GM12878 (cell line): ENCODE measurements around the gene DHRS9. TPM values are rescaled to one million over a fixed set of nuclear protein-coding genes. Genes with fewer than 3 reads are reported as not detected.

Experiments used
- ATAC-seq: fragments of 200-7000 bp; cut with Tn5 transposase; 3 replicates; pipeline ENCODE4 v1.9.1; 2020; ENCODE audit warnings: mild to moderate bottlenecking, moderate library complexity
- BruUV-seq: library from RNA; stranded (reverse); fragments of 400-500 nt; replicated peaks from 2 replicates; lab custom pipeline; 2021; lab: Mats Ljungman, UMichigan
- CTCF ChIA-PET: fragments of 300-600 bp; sonication (Branson Sonifier 250); formaldehyde crosslinking; extraction: SDS; loops from one replicate; lab custom pipeline; 2021; ENCODE audit warnings: inconsistent platforms; lab: Yijun Ruan, JAX
- POLR2A ChIA-PET: fragments of 350-600 bp; formaldehyde crosslinking; extraction: SDS; loops from one replicate; lab custom pipeline; 2021; ENCODE audit warnings: inconsistent platforms; lab: Charles Lee
- RAD21 ChIA-PET: fragments of 300-600 bp; sonication (Branson Sonifier 250); formaldehyde crosslinking; loops from one replicate; lab custom pipeline; 2023; ENCODE audit warnings: antibody characterized with exemption; ENCODE audit not compliant: unreplicated experiment; lab: Charles Lee
- SMC1A ChIA-PET: fragments of 300-600 bp; sonication (Branson Sonifier 250); formaldehyde crosslinking; loops from one replicate; lab custom pipeline; 2023; ENCODE audit not compliant: unreplicated experiment, uncharacterized antibody; lab: Charles Lee
- DNase-seq: peaks from one replicate; pipeline ENCODE4 v3.0.0-alpha.2; 2011; ENCODE audit warnings: low read depth, low spot score
- FAIRE-seq: peaks from 3 replicates; lab custom pipeline; 2011; peaks lifted over from hg19 to GRCh38; lab: Jason Lieb, UNC
- H2AFZ ChIP-seq: 2 replicates; pipeline ENCODE4 v1.6.0; 2011; ENCODE audit warnings: low read depth, low read length, control low read depth; ENCODE audit not compliant: control insufficient read depth
- H3K27ac ChIP-seq: 2 replicates; pipeline ENCODE4 v1.5.1; 2011; ENCODE audit warnings: control low read depth; ENCODE audit not compliant: control insufficient read depth, insufficient read depth
- H3K27me3 ChIP-seq, 2 experiments: replicated peaks in 1 of 2; 2 replicates each; pipeline versions ENCODE4 v1.6.0 to v1.6.1; 2011; ENCODE audit warnings: low read length in 1 of 2; ENCODE audit not compliant: control insufficient read depth in 2 of 2, insufficient read depth in 2 of 2
- H3K36me3 ChIP-seq, 2 experiments: 2 replicates each; pipeline ENCODE4 v1.5.1; 2011; ENCODE audit warnings: low read length in 1 of 2; ENCODE audit not compliant: control insufficient read depth in 2 of 2, insufficient read depth in 2 of 2
- H3K4me1 ChIP-seq: 2 replicates; pipeline ENCODE4 v1.6.1; 2011; ENCODE audit warnings: mild to moderate bottlenecking, low read length, moderate library complexity, mixed read lengths; ENCODE audit not compliant: control insufficient read depth, insufficient read depth
- H3K4me2 ChIP-seq: 2 replicates; pipeline ENCODE4 v1.6.0; 2011; ENCODE audit warnings: control low read depth; ENCODE audit not compliant: control insufficient read depth, insufficient read depth
- H3K4me3 ChIP-seq: fragments of 200-600 bp; sonication (generic); 2 replicates; pipeline ENCODE4 v1.5.1; 2016
- H3K79me2 ChIP-seq: 2 replicates; pipeline ENCODE4 v1.6.0; 2011; ENCODE audit warnings: low read length; ENCODE audit not compliant: control insufficient read depth, insufficient read depth
- H3K9ac ChIP-seq: 2 replicates; pipeline ENCODE4 v1.8.0; 2011; ENCODE audit warnings: low read length, control low read depth, mixed read lengths; ENCODE audit not compliant: control insufficient read depth, insufficient read depth
- H3K9me3 ChIP-seq: replicated peaks from 3 replicates; pipeline ENCODE4 v1.5.1; 2011; ENCODE audit warnings: mild to moderate bottlenecking, low read length; ENCODE audit not compliant: control insufficient read depth, insufficient read depth
- H4K20me1 ChIP-seq: 2 replicates; pipeline ENCODE4 v1.6.0; 2011; ENCODE audit not compliant: control insufficient read depth, insufficient read depth
- ASH2L ChIP-seq: fragments of 300-600, 200-600 bp; sonication (generic); IDR thresholded peaks from 2 replicates; pipeline ENCODE4 v1.6.1; 2017; ENCODE audit warnings: low read depth, mild to moderate bottlenecking, borderline replicate concordance
- CBX3 ChIP-seq: fragments of 200-600 bp; sonication (generic); IDR thresholded peaks from 2 replicates; pipeline ENCODE4 v1.6.1; 2016; ENCODE audit warnings: low read depth, borderline replicate concordance
- CREM ChIP-seq: IDR thresholded peaks from 2 replicates; pipeline ENCODE4 v1.6.1; 2014; ENCODE audit warnings: antibody characterized with exemption, low read depth
- GATAD2B ChIP-seq: fragments of 450-650 bp; conservative IDR thresholded peaks from 2 replicates; pipeline ENCODE4 v1.6.1; 2017; ENCODE audit warnings: low read depth, mild to moderate bottlenecking, moderate library complexity
- HDGF ChIP-seq: fragments of 450-650 bp; IDR thresholded peaks from 2 replicates; pipeline ENCODE4 v1.6.1; 2016; ENCODE audit warnings: antibody characterized with exemption
- IRF3 ChIP-seq: fragments of 450-650 bp; IDR thresholded peaks from 2 replicates; pipeline ENCODE4 v1.6.1; 2014; ENCODE audit warnings: mild to moderate bottlenecking
- NFYA ChIP-seq: IDR thresholded peaks from 2 replicates; pipeline ENCODE4 v1.6.1; 2011; ENCODE audit warnings: low read depth, mild to moderate bottlenecking, low read length, improper control_type of control experiment, borderline replicate concordance
- SKIL ChIP-seq: fragments of 450-650 bp; IDR thresholded peaks from 2 replicates; pipeline ENCODE4 v1.6.1; 2017; ENCODE audit warnings: mild to moderate bottlenecking, low read depth, inconsistent platforms; ENCODE audit not compliant: poor library complexity, severe bottlenecking
- SMARCA5 ChIP-seq: fragments of 450-650 bp; IDR thresholded peaks from 2 replicates; pipeline ENCODE4 v1.6.1; 2017; ENCODE audit warnings: mild to moderate bottlenecking
- SP1 ChIP-seq: IDR thresholded peaks from one replicate; pipeline ENCODE4 v1.6.1; 2011; ENCODE audit warnings: low read depth, low read length
- YY1 ChIP-seq: IDR thresholded peaks from 2 replicates; pipeline ENCODE4 v1.6.1; 2011; ENCODE audit warnings: low read depth, mild to moderate bottlenecking, low read length
- WGBS: methylation state at CpG from one replicate; pipeline ENCODE4 v1.1.6; 2016; ENCODE audit warnings: low lambda C conversion rate; ENCODE audit not compliant: insufficient replicate concordance, insufficient coverage; ENCODE audit errors: missing lambda C conversion rate; 5-methylcytosine and 5-hydroxymethylcytosine counted together
- in situ Hi-C: fragments of 300-500 bp; cut with MboI; formaldehyde crosslinking; loops from 9 replicates; pipeline ENCODE4 v1.14.3; 2018; ENCODE audit warnings: mixed read lengths
- intact Hi-C: fragments of 100-400 bp; cut with micrococcal nuclease; formaldehyde crosslinking; loops from one replicate; pipeline ENCODE4 v1.14.2; 2022; ENCODE audit not compliant: unreplicated experiment
- polyA plus RNA-seq, 11 experiments: library from polyadenylated mRNA; depleted of rRNA in 4 of 11; unstranded in 6 of 11; stranded (reverse) in 5 of 11; fragments of >200 nt; fragmentation: Nextera tagmentation in 4 of 11; fragmentation: Illumina TruSeq in 1 of 11; extraction: Ambion mirVana in 4 of 11; extraction: Trizol in 1 of 11; gene quantifications; 1 replicate in 1 of 11; 2 replicates in 10 of 11; pipeline versions ENCODE4 v1.2.1 to v1.2.3, GENCODE V29; 2011 to 2016; ENCODE audit warnings: inconsistent platforms in 2 of 11, missing spikeins in 2 of 11, low read depth in 1 of 11
- total RNA-seq, 4 experiments: library from RNA; depleted of rRNA in 3 of 4; stranded (reverse); fragments of >200 nt in 3 of 4; fragmentation: Illumina TruSeq in 1 of 4; extraction: Trizol in 1 of 4; gene quantifications; 2 replicates each; pipeline versions ENCODE4 v1.2.1 to v1.2.3, GENCODE V29; 2013 to 2021
- TF ChIP-seq, protein P1 (sequence below): IDR thresholded peaks from 2 replicates; pipeline ENCODE4 v1.6.1; 2012; ENCODE audit warnings: low read length, inconsistent platforms

DHRS9 gene
- total and polyA plus RNA-seq, 10 of the 15 experiments (the other 5 are each of a cell fraction or from before 2014, with no cell fraction given) = 0.09 to 0.34 (median 0.13) TPM; not detected in 5

- in situ Hi-C loops (no loop called here), intact Hi-C loops (no loop called here)
- no TSS peak for BruUV-seq
- CTCF ChIA-PET = no interaction called here
- Histone ChIP-seq H3K4me3 (no peak overlapping the region), H3K27ac (no peak overlapping the region), H2AFZ (no peak overlapping the region), H3K27me3 (no peaks in the 10 kb centered on the region), H4K20me1 (no peaks in the 10 kb centered on the region), H3K9me3 (no peaks in the 10 kb centered on the region; the same call in 2 of the 3 replicates), H3K4me2 (no peak overlapping the region), H3K4me1 (no peaks in the 10 kb centered on the region), H3K9ac (no peak overlapping the region), H3K79me2 (no peaks in the 10 kb centered on the region), H3K36me3 (no peaks in the 10 kb centered on the region)
- POLR2A ChIA-PET = no interaction called here
- no peak for TF ChIP-seq SKIL
- FAIRE-seq (no peak), DNase-seq (no peak), ATAC-seq (no peak)
- 32% methylated on average over 2 of the region's 2 CpGs for WGBS
- RAD21 ChIA-PET = no interaction called here
- SMC1A ChIA-PET = interaction anchor here (0.9 kb wide), 1 partner anchor 17 kb away, joined by 3 read pairs; no protein-coding TSS in a partner anchor
Measured at GRCh38 chr2:169047256-169048250, 21.8 kb upstream of the DHRS9 start.

DNA sequence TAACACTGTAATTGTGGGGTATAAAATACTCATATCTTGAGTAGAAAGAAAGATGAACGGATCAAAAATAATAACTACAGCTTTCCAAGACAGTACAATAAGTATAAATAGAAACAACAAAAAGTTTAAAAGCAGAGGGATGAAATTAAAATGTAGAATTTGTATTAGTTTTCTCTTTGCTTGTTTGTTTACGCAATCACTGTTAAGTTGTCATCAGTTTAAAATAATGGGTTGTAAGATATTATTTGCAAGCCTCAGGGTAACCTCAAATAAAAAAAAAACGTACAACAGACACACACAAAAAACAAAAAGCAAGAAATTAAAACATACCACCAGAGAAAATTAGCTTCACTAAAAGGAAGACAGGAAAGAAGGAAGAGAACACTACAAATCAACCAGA is 20.2 kb upstream of the DHRS9 start:
- DNase-seq = no peak
- ChIA-PET RAD21 (no interaction called here), SMC1A (interaction anchor here (0.6 kb wide), 1 partner anchor 9 kb away, joined by 4 read pairs; no protein-coding TSS in a partner anchor), POLR2A (no interaction called here), CTCF (no interaction called here)
- H3K9ac ChIP-seq = no peak overlapping the region
- ATAC-seq = no peak
- no peaks in the 10 kb centered on the region; the same call in 2 of the 3 replicates for H3K9me3 ChIP-seq
- H2AFZ ChIP-seq = no peak overlapping the region
- H3K4me2 ChIP-seq = no peak overlapping the region
- in situ Hi-C loops = no loop called here
- intact Hi-C loops = no loop called here
- no peaks in the 10 kb centered on the region for H3K79me2 ChIP-seq
- no TSS peak for BruUV-seq
- no peaks in the 10 kb centered on the region for H4K20me1 ChIP-seq
- no peak for FAIRE-seq
- H3K36me3 ChIP-seq = no peaks in the 10 kb centered on the region
- no peaks in the 10 kb centered on the region for H3K27me3 ChIP-seq
- H3K4me1 ChIP-seq = no peaks in the 10 kb centered on the region
- no peak overlapping the region for H3K27ac ChIP-seq
- H3K4me3 ChIP-seq = no peak overlapping the region
- 32% methylated on average over 3 of the region's 3 CpGs for WGBS
- TF ChIP-seq YY1 (no peak), SMARCA5 (no peak), SP1 (no peak), IRF3 (no peak), NFYA (no peak), ASH2L (no peak), HDGF (no peak), CREM (no peak), GATAD2B (no peak), CBX3 (no peak)
- TF ChIP-seq, protein P1, sequence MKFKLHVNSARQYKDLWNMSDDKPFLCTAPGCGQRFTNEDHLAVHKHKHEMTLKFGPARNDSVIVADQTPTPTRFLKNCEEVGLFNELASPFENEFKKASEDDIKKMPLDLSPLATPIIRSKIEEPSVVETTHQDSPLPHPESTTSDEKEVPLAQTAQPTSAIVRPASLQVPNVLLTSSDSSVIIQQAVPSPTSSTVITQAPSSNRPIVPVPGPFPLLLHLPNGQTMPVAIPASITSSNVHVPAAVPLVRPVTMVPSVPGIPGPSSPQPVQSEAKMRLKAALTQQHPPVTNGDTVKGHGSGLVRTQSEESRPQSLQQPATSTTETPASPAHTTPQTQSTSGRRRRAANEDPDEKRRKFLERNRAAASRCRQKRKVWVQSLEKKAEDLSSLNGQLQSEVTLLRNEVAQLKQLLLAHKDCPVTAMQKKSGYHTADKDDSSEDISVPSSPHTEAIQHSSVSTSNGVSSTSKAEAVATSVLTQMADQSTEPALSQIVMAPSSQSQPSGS = no peak
